NCI-H1930 (cell line): ENCODE results near the gene GTPBP1.

ENCODE experiments used
- DNase-seq, 2 experiments: peaks; one replicate each; lab custom pipeline; 2025; lab: John Stamatoyannopoulos, UW

The GTPBP1 gene

DNA sequence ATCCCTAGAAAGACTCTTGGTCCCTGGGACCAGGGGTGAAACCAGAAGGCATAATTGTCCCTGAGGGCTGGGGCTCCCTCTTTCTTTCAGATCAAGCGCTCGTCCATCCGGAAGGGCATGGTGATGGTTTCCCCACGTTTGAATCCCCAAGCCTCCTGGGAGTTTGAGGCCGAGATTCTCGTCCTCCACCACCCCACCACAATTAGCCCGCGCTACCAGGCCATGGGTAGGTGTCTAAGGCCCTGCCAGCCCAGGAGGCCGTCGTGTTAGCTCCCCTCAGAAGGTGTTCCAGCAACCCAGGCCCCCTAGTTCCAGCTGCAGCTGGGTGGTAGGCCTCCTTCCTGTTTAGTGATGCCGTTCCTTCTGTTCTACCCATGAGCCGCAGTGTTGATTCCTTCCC, 21.4 kb downstream of the GTPBP1 start:
- DNase-seq, result no peak

DNA sequence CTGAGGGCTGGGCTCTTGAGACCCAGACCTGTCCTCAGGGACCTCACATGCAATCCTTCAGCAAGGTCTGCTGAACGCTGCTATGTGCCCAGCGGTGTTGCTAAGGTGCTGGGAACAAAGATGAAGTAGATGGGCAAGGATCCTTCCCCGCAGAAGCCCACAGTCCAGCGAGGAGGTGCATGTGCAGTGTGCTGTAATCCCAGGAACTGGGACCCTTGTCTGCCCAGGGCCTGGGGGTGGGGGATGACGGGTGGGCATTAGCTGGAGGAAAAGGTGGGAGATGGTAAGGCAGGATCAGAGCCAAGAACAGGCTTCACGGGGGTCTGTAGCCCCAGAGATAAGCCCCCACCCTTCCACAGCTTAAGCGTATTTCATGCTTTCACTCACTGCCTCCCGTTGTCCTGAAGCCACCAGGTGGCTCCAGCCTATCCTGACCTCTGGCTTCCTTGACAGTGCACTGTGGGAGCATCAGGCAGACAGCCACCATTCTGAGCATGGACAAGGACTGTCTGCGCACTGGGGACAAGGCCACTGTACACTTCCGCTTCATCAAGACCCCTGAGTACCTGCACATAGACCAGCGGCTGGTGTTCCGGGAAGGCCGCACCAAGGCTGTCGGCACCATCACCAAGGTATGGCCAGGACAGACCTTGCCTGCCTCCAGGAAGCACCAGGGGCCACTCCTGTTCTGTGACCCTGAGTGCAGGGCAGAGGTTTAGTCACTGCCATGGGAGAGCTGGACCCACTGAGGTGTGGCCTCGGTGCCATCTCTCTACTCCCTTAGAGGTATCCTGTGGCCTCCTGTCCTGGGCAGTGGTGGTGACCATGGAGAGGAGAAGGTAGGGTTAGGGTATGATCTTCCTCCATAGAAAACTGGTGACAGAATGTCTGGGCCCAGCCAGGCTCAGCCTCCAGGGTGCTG, 22.0 kb downstream of the GTPBP1 start:
- no peak for DNase-seq

DNA sequence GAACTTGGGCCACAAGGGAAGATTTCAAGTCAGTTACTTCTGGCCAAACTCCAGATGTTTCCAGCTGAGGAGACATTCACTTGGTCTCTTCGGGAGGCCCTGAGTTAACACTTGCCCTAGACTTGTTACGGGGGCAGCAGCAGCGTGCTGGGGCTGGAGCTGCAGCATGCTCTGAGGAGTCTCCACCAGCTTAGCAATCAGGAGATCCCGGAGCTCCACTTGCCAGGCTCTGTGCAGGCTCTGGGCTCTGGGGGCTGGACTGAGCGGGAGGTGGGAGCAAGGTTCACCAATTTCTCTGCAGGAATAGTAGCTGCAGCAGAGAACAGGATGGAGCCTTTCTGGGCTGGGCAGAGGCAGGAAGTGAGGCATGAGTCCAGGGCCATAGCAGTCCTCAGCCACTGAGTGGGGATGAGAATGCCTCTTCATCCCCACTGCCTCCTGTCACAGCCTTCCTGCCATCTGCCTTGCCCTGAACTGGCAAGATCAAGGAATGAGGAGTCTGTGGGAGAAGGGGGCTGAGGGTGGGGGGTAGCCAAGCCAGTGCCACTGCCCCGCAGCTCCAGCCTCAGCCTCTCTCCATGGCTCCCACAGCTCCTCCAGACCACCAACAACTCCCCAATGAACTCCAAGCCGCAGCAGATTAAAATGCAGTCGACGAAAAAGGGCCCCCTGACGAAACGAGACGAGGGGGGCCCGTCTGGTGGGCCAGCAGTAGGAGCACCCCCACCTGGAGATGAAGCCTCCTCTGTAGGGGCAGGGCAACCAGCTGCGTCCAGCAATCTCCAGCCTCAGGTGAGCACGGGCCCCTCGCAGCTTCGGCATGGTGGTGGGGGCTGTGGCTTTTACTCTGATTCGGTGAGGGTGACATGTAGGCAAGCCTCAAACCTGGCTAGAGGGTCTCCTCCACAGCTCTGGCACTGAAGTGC, 23.4 kb downstream of the GTPBP1 start:
- DNase-seq, result no peak

DNA sequence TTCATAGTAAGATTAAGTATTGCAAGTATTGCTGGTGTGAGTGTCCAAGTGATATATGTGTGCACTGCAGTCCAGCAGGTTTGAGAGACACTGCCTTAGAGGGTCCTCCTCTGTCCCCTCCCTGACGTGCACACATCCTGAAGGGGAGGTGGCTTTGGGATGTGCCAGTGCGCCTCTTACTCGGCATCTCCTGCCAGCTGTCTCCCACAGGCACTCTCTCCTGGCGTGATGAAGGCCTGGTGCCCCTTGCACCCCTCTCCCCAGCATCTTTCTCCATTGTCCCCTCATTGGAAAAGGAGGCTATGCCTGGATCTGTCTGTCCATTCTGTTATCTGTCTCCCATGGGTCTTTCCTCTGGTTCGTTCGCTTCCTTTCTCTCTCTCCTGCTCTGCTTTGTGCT, 24.2 kb downstream of the GTPBP1 start:
- DNase-seq, result no peak

DNA sequence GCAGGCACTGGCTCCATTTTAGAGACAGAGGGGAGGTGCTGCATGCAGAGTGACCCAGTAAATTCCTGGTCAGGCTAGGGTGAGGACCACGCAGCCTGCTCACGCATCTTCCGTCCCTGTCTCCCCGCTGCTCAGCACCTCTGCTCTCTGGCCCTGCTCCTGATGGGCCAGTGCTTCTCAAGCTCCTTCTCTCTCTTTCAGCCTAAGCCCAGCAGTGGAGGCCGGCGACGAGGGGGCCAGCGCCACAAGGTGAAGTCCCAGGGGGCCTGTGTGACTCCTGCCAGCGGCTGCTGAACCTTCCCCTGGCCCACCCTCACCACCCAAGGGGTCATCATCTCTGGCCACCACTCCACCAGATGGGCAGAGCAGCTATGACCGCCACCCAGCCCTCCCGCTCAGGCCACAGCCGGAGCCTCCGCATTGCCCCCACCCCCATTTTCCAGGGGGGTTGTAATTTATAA, 24.7 kb downstream of the GTPBP1 start:
- no peak for DNase-seq

DNA sequence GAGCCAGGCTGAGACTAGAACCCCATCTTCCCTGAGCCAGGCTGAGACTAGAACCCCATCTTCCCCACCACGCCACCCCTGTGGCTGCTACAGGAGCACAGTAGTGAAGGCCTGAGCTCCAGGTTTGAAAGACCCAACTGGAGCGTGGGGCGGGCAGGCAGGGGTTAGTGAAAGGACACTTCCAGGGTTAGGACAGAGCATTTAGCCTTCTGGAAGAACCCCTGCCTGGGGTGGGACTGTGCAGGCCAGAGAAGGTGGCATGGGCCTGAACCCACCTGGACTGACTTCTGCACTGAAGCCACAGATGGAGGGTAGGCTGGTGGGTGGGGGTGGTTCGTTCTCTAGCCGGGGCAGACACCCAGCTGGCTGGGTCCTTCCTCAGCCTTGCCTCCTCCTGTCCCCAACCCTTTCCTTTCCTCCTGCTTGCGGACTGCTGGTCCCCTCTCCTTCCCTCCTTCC, 26.0 kb downstream of the GTPBP1 start:
- DNase-seq, result no peak

DNA sequence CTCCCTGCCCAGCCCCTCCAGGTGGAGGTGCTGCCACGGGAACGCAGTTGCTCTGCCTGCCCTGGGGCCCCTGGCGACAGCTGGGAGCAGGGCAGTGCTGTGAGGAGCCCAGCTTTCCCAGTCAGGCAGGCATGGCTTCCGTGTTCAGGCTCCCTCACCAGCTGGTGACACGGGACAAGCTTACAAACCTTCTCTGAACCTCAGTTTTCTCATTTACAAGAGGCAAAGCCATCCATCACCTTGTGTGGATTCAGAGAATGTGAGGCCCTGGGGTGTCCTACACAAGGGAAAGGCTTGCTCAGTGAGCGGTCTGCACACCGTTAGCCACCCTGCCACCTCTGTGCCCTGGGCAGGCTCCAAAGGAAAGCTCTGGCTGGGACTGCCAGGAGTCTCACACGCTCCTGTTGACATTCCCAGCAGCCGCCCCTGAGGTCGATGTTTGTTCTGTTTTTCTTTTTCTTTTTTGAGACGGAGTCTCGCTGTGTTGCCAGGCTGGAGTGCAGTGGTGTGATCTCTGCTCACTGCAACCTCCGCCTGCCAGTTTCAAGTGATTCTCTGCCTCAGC, 26.6 kb downstream of the GTPBP1 start:
- no peak for DNase-seq

DNA sequence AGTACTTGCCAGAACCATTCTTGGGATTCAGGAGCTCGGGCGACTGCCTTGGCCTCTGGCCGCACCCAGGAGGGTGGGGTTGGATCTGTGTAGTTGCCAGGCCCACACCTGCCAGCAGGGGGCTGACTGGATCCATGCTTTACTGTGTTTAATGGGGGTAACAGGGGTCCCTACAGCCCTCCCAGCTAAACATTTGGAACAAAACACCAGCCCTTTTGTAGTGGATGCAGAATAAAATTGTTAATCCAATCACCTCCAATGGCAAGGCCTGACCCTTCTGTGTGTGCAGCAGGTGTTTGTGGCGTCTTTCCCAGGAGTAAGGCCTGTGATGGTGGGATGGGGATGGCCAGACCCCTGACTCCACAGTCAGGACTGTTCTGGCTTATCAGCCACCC, 27.6 kb downstream of the GTPBP1 start:
- no peak for DNase-seq

DNA sequence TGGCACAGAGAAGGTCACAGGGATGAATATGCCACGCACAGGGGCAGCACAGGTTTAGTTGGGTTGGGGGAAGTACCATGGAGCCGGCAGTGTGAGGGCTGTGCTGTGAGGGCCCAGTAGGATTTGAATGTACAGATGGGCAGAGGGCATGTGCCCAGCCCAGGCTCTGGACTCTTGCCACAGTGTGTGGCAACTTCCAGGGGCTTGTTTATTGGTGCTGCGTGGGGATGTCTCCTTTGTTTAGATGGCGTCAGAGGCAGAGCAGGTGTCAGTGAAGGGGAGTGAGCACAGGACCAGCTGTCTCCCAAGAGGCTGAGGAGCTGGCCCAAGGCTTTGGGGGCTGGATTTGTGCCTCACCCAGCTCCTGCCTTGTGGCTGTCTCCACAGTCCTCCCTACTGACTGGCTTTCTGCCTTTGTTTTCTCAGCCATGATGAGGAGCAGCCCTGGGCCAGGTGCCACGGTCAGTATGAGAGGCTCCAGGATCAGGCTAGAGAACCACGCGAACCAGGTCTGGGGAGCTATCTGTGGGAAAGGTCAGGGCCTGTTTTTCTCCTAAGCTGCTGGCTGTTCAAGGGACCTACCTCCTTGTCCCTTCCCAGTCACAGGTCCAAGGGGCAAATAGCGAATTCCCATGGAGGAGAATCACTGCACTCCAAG, 28.1 kb downstream of the GTPBP1 start:
- no peak for DNase-seq

DNA sequence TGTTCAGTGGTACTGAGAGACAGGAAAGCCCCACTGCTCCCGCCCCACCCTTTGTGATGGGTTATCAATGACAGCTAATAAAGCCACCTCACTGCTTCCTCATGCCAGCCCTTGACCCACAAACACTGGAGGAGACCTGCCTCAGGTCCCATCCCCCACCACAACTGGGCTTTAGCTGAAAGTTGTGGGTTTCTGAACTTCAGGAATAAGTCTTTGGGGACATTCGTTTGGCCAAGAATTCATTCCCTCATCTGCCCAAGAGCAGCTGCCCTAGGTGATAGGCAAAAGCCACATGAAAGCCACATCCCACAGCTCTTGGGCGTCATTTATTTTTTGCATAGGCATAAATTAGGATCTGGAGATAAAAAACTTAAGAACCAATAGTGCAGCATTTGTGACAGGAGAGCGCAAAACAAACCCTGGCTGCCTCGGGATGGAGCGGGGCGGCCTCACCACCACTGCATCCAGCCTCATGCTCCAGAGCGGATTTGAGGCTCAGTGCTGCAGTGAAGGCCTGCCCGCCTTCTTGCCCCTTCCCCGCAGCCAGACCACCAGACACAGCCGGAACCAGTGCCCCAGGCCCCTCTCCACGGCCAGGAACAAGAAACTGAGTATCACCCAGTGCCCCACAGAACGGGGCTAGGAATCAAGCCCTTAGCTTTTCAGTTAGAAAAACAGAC, 28.8 kb downstream of the GTPBP1 start:
- no peak for DNase-seq

DNA sequence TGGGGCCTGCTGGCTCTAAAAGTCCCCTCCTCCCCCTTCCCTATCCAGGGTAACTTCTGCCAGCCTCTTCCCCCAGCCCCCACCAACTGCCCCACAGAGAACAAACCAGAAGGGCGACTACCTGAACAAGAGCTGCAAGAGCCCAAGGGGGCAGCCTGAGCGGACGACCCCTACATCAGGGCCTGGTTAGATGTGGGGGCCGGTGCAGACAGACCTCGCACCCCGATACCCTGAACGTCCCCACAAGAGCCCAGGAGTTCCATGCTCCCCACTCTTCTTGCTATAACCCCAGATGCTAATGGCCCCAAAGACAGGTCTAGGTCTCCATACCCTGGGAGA, 29.4 kb downstream of the GTPBP1 start:
- no peak for DNase-seq

DNA sequence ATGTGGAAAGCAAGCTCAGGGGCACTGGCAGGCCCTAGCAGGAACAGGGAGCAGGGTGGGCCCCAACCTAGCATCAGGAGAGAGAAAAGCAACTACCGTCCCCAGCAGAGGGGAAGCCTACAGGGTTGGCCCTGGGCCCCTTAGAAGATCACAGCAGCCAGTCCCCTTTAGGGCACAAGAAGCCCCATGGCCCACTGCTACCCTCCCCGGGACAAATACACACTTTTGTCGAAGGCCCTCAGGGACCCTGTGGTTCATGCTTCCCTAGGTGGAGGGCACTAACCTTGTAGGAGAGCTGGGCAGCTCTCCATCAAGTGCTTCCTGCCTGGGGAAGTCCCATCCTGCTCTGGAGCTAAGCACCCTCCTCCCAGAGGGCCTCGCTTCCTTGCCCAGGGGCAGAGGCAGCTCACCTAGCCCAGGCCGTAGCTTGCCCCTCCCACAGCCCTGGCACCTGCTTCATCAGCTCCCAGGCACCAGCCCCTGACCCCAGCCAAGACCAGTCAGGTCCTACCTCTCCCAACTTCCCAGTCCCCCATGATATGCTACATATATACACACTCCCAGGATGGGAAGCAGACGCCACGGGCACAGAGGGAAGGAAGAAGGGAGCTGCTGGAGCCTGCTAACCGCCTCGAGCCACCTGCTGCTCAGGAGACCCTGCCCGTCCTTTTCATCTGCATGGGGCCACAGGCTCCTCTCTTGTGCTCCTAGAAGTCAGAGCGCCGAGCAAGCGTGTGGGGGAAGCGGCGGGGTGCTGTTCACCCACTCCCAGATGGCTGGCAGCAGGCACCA, 29.9 kb downstream of the GTPBP1 start:
- no peak for DNase-seq

DNA sequence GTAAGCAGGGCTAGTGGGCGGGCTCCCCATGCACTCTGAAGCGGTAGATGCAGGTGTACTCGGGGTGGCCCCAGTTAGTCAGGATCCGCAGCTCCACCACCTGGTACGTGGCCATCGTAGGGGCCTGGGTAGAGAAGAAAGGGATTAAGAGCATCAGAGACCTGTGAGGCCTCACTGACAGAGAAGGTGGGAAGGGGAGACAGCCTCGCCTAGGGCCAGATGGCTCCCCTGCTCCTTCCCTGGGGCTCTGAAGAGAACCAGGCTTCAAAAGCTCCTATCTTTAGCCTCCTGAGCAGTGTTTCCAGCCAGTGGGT, 30.5 kb downstream of the GTPBP1 start:
- DNase-seq, result no peak

DNA sequence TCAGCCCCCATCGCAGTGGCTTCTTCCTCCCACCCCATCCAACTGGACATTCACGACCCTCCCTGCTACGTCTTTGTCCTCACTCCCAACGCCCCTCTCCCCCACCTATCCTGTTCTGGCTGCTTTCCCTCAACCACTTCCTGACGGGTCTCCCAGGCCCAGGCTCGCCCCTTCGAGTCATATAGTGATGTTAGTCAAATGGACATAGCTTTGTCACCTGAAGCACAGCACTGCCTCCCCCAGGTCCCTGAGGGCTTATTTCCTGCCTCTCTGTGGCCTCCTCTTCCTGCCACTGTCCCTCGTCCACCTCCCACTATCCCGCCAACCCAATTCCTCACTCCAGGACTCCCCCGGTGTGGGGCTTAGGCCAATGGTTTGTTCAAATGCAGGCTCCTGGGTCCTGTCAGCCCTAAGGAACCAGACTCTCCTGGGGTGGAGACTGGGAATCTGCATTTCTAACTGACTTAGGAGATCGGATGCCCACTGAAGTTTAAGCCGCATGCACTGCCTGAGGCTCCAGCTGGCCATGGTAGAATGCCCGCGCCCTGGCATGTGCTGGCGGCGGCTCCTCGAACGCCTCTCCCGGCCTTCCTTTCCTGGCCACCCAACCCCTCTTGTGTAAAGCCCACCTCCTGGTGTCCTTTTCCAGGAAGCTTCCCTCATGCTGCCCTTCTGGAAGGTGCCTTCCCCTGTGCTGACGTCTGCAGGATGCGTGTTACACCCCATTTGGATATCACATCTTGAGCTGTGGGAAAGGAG, 31.7 kb downstream of the GTPBP1 start:
- no peak for DNase-seq

DNA sequence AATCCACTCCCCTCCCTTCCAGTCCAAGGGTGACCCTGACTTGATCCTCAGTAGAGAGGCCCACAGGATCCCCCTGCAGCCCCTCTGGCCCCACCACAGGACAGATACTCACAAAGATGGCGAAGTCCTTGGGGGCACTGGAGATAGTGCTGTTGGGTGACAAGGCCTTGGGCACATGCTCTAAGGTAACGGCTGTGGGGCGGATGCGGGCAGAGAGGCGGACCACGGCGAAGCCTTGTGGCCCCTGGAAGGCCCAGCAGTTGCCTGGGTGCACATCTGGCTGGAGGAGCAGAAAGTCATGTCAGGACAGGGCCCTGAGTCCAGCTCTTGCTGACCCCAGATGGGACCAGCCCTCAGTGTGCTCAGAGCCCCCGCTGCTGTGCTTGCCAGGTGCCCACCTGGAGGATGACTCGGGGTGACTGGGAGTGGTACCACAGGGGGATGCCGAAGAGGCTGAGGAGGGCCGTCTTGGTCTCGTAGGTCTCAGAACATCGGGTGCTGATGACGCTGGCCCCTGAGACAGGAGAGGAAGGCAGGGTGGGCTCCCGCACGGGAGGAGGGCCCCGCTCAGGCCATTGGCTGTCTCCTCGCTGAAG, 32.8 kb downstream of the GTPBP1 start:
- no peak for DNase-seq

DNA sequence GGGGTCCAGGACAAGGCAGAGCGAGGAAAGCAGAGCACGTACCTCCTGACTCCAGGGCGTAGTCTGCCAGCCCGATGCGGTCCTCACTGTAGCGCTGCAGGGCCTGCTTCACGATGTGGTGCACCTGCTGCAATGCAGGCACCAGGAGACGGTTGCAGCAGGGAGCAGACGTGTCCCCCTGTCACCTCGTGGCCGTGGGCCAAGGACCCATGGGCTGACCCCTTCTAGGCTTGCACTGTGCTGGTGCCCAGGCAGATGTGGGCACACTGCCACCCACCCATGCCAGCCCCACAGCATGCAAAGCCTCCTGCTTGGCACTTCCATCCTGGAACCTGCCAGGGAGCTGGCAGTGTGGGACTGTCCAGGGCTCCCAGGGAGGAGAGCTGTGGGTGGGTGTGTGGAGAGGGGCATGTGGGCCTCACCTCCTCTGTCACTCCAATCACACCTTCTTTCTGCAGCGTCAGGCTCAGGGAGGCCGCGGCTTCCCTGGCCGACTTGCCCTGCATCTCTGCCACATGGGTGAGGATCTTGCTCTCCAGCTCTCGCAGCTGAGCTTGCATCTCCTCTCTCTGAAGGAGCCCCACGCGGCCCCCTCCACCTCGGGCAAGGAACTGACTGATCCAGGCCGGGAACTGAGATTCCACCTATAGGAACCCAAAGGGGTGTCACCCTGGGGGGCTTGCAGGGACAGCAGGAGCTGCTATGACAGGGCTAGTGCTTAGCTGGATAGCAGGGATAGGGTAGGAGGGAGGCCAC, 33.7 kb downstream of the GTPBP1 start:
- DNase-seq, result no peak

DNA sequence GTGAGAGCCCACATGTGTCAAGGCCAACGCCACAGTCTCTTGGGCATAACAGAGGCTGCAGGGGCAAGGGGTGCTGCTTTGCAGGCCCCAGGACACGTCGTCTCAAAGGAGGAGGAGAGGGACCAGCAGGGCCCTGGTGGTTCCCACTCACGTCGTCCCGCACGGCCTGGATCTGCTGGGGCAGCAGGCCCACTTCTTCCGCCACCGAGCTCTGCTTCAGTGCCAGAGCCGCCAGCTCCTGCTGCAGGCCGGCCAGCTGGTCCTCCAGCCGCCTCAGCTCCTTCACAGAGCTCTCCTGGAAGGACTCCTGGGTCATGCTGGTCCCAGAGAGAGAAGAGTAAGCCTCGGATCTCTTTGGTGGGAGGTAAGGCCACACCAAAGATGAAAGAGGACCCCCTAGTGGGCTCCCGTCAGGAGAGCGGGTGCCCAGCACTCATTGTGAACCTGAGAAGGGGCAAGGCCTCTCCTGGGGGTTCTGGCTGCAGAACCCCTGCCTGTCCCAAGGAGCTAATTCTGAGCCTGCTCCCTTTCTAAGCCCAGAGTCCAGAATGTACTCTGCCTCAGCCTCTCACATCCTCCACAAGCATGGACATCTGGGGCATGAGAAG, 34.5 kb downstream of the GTPBP1 start:
- DNase-seq, result no peak

DNA sequence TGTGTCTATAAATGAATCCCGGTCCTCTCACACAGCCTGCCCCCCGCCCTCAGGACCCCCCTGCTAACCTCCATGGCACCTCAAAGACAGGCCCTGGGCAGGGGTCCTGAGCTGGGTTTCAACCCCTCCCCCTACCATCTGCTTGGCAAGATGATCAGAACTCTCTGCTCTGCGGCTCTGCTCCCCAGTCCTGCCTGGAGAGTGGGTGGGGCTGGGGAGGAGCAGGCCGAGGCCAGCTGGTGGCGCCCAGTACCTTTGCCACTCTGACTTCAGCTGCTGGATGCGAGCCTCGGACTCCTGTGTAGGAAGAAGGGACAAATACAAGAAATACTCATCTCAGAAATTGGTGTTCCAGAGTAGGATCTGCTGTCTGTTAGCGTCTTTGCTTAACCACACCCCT, 35.0 kb downstream of the GTPBP1 start:
- DNase-seq, result no peak
